ENCODE results near the gene PGBD5. TPM values are rescaled to one million over a fixed set of nuclear protein-coding genes. Genes with fewer than 3 reads are reported as not detected.

Gene PGBD5
- polyA plus RNA-seq, 1 donor from 2014 or later = not detected

DNA sequence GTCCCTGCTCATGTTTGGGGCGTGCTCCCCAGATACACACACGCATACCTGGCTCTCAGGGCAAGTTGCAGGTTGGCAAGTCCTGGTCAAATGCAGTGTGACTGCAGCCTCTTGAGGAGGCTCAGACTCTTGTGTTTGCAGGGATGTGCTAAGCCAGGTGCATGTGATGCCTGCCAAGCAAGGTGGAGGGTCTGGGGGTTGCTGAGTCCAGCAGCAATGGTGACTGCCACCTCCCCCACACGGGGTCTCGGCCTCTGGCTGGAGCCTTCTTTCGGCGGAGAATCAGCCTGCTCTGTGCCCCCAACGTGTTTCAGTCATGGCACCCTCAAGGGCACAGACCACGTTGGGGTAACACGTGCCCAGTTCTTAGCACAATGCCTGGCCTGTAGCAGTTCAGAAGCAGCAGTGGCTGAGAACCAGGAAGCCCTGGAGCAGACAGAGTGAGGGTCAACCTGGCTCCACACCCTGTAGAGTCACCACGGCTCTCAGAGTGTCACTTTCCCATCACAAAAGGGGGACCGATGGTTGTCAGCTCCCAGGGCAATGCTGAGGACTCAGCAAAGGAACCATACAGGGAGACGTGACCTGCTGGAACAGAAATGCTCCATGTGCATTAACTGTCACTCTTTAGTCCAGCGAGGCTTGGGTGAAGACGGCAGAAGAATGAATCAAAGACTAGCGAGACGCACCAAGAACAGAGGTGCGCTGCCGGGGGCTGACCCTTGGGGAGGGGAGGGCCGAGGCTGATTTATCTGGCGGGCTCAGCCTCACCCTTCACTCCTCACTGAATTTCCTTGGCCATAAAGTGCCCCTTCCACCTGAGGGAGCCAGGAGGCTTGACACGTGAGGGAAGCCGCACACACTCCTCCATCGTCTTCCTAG is 109.0 kb downstream of the PGBD5 start:
- no peaks in the 10 kb centered on the region for H3K36me3 Mint-ChIP-seq
- no peaks in the 10 kb centered on the region for H3K9me3 Mint-ChIP-seq
- H3K27me3 Mint-ChIP-seq = peaks cover 4% of the 10 kb centered on the region

DNA sequence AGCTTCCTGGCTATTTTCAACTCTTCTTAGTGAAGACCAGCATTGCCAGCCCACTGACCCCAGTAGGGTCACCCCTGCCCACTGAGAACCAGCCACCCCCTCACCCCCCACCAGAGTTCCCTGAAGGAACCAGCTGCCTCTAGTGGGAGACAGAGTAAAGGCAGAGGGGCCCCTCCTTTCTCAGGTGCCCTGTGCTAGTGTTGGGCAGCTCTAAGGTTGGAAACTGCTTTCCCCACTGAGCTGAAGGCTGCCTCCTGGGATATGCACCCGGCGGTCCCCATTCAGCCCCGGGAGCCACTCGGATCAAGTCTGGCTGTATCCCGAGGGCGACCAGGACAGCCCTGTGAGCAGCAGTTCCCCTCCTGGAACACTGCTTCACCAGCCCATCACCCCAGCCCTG is 111.0 kb downstream of the PGBD5 start:
- Mint-ChIP-seq H3K27me3 (peaks cover 4% of the 10 kb centered on the region), H3K36me3 (no peaks in the 10 kb centered on the region), H3K4me3 (no peak overlapping the region), H3K27ac (no peak overlapping the region), H3K4me1 (peaks cover 0 to 4% (median 3%) of the 10 kb centered on the region in 3 donors), H3K9me3 (no peaks in the 10 kb centered on the region)

More for the DNA sequence above, 109.0 kb downstream of the PGBD5 start:
- Mint-ChIP-seq H3K27ac (no peak overlapping the region), H3K4me1 (no peaks in the 10 kb centered on the region), H3K4me3 (no peak overlapping the region)

DNA sequence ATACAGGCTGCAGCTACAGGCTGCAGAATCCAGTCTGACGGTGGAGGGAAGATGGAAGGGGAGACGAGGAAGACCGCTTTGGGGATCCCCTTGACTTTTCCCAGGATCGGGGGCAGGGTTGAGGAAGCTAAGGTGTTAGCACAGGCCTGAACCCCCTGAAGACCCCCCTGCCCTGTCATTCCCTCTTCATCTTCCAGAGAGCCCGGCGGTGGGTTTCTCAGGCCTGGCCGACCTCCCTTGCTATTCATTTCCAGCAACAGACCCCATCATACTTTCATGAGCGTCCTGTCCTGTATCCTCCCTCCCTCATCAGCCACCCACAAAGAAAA is 112.0 kb downstream of the PGBD5 start:
- H3K4me3 Mint-ChIP-seq = no peak overlapping the region

DNA sequence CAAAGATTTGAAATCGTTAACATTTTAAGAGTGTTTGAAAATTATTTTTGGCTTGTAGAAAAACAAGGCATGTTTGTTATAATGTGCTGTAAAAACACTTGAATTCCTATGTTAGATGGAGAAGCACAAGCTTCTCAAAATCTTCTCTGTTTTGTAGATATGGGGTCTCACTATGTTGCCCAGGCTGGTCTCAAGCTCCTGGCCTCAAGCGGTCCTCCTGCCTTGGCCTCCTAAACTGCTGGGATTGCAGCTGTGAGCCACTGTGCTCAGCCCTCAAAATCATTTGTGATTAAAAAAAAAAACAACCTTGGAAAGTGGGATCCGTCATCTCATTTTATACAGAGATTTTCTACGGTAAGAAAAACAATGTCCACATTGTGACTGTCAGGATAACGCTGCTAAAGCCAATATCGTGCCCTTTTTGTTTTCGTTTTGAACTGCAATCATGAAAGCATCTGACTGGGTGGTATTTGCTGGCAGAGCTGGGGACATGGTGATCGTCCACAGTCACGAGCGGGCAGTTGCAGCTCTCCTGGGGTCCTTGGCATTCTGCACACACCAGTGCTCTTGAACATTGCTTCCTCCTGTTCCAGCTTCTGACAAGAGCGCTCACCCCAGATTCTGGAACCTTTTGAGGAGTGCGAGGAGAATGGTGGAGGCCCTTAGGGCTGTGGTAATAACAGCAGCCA is 112.5 kb downstream of the PGBD5 start:
- peaks cover 4% of the 10 kb centered on the region for H3K27me3 Mint-ChIP-seq
- no peak overlapping the region for H3K27ac Mint-ChIP-seq
- no peaks in the 10 kb centered on the region for H3K9me3 Mint-ChIP-seq
- no peak overlapping the region for H3K4me3 Mint-ChIP-seq
- H3K4me1 Mint-ChIP-seq = peaks cover 0 to 4% (median 3%) of the 10 kb centered on the region in 3 donors
- H3K36me3 Mint-ChIP-seq = no peaks in the 10 kb centered on the region

More for the DNA sequence above, 112.0 kb downstream of the PGBD5 start:
- H3K36me3 Mint-ChIP-seq = no peaks in the 10 kb centered on the region
- H3K4me1 Mint-ChIP-seq = peaks cover 0 to 4% (median 3%) of the 10 kb centered on the region in 3 donors
- H3K27ac Mint-ChIP-seq = no peak overlapping the region
- peaks cover 4% of the 10 kb centered on the region for H3K27me3 Mint-ChIP-seq
- no peaks in the 10 kb centered on the region for H3K9me3 Mint-ChIP-seq

DNA sequence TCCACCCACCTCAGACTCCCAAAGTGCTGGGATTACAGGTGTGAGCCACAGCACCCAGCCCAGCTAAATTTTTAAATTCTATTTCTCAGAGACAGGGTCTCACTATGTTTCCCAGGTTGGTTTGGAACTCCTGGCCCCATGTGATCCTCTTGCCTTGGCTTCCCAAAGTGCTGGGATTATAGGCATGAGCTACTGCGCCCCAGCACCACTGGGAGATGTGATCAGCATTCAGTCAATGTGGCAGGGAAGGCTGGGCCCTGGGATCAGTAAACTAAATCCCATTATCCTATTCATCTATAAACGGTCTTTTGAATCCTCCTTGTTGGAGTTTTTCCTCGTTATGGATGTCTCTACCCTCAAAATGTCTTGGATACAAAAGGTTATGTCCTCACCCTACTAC is 113.5 kb downstream of the PGBD5 start:
- H3K9me3 Mint-ChIP-seq = no peaks in the 10 kb centered on the region
- H3K27ac Mint-ChIP-seq = peak overlapping the region in 1 of 3 donors; percentile 59
- peaks cover 4% of the 10 kb centered on the region for H3K27me3 Mint-ChIP-seq
- peaks cover 0 to 4% (median 3%) of the 10 kb centered on the region in 3 donors for H3K4me1 Mint-ChIP-seq
- no peaks in the 10 kb centered on the region for H3K36me3 Mint-ChIP-seq
- H3K4me3 Mint-ChIP-seq = no peak overlapping the region

DNA sequence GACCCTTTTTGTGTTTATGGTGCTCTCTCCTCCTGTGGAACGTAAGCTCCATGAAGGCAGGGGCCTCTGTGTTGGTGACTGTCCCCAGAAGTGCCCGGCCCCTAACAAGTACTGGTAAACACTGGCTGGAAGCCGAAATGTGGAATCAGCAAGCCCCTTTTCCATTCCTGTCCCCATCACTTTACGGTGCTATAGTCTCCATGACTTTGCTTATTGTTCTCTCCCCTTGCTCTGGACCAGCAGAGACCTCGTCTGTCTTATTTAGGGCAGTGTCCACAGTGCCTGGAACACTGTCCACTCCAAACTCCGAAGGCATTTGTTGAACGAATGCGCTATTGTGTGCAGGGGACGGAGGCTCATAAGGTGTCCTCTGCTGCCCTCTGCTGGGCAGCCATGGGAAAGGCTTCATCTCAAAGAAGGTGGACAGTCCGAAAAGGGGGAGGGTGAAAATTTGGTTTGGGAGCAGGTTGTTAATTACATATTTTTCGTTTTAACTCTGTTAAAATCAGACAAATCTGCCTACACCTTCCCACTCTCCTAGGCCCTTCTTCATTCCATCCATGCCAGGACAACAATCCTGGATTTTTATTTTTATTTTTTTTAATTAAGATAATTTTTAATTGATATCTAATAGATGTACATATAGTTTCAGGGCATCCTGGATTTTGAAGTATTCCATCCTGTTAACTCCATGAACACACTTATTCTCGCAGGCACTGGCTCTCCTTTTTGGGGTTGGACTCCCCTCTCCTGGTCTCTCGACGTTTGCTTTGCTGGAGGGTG is 115.6 kb downstream of the PGBD5 start:
- H3K4me3 Mint-ChIP-seq = peak overlapping the region in 1 of 4 donors; percentile 88
- H3K9me3 Mint-ChIP-seq = no peaks in the 10 kb centered on the region
- H3K27me3 Mint-ChIP-seq = peaks cover 4% of the 10 kb centered on the region
- no peak overlapping the region for H3K27ac Mint-ChIP-seq
- H3K36me3 Mint-ChIP-seq = no peaks in the 10 kb centered on the region
- H3K4me1 Mint-ChIP-seq = peaks cover 3 to 7% (median 6%) of the 10 kb centered on the region in 3 donors

DNA sequence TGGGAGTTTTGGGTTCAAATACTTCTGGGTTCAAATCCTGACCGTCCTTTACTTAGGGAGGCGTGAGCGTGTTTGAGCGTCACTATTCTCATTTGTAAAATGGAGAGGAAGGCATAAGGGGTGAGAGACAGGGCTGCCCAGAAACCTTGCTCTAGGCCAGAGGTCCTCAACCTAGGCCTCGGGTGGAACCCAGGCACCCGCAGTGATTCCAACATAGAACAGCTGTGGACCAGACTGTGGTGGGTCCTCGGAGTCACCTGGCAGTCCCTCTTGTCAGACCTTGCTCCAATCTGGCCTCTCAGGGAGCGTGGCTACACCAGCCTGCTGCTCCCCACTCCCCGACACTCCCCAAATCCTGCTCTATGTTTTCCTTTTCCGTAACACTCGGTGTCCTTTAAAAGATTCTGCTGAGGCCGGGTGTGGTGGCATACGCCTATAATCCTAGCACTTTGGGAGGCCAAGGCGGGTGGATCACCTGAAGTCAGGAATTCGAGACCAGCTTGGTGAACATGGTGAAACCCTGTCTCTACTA is 116.4 kb downstream of the PGBD5 start:
- Mint-ChIP-seq H3K36me3 (no peaks in the 10 kb centered on the region), H3K4me1 (peaks cover 3 to 10% (median 6%) of the 10 kb centered on the region in 3 donors), H3K4me3 (no peak overlapping the region), H3K9me3 (no peaks in the 10 kb centered on the region), H3K27me3 (peaks cover 4% of the 10 kb centered on the region), H3K27ac (no peak overlapping the region)

DNA sequence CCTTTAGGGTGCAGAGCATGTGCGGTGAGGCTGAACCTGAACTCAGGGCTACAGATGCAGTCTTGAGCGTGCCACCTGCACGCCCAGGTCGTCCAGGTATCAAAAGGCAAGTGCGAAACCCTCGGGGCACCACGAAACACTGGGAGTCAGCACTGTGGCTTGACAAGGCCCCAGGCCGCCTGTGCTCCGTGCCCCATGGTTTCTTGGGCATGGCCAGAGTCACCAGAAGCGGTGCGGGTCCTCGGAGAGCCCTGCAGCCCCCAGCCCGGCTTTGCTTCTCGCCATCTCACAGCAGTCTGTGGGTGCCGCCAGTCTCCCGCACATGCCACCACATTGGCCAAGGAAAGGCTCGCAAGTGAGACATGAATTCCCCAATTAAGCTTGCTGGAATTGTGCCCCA is 117.3 kb downstream of the PGBD5 start:
- Mint-ChIP-seq H3K9me3 (no peaks in the 10 kb centered on the region), H3K27ac (no peak overlapping the region), H3K4me3 (no peak overlapping the region), H3K36me3 (no peaks in the 10 kb centered on the region), H3K4me1 (peaks cover 3 to 10% (median 6%) of the 10 kb centered on the region in 3 donors), H3K27me3 (peaks cover 4% of the 10 kb centered on the region)

DNA sequence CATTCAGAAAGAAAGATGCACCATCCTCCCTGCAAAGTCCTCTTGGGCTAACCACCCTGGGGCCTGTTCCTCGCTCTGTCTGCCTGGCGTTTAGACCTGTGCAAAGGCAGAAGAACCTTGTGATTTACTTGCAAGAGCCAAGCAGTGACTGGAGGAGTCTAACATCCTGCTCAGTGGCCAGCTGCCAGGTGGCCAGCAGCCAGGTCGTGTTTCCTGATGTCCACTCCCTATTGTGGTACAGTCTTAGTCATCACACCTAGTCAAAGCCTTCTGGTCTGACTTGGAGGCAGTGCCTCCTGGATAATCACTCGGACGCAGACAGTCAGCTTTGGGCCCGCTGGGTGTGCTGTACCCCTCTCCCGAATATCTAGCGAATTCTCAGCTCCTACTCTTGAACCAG is 118.1 kb downstream of the PGBD5 start:
- Mint-ChIP-seq H3K9me3 (no peaks in the 10 kb centered on the region), H3K4me1 (peaks cover 3 to 10% (median 6%) of the 10 kb centered on the region in 3 donors), H3K27ac (no peak overlapping the region), H3K36me3 (no peaks in the 10 kb centered on the region), H3K27me3 (peaks cover 2% of the 10 kb centered on the region), H3K4me3 (no peak overlapping the region)

DNA sequence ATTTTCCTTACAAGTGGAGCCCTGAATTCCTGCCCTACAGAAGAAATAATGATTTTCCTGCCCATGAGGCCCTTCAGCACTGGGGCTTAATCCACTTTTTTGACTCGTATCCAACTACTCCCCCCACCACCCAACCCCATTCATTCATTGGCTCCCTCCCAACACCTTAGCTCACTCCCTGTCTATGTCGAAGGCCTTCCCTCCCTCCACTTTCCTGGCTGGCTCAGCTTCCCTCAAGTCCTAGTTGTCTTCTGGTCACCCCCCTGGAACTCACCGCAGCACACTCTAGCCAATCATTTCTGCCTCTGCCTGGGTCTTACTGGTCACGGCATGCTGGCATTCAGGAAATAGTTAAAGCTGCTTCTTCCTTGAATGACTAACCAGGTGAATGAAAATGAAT is 118.9 kb downstream of the PGBD5 start:
- Mint-ChIP-seq H3K9me3 (no peaks in the 10 kb centered on the region), H3K27ac (no peak overlapping the region), H3K36me3 (no peaks in the 10 kb centered on the region), H3K4me1 (peaks cover 3 to 13% (median 8%) of the 10 kb centered on the region in 3 donors), H3K27me3 (peaks cover 1% of the 10 kb centered on the region), H3K4me3 (no peak overlapping the region)

DNA sequence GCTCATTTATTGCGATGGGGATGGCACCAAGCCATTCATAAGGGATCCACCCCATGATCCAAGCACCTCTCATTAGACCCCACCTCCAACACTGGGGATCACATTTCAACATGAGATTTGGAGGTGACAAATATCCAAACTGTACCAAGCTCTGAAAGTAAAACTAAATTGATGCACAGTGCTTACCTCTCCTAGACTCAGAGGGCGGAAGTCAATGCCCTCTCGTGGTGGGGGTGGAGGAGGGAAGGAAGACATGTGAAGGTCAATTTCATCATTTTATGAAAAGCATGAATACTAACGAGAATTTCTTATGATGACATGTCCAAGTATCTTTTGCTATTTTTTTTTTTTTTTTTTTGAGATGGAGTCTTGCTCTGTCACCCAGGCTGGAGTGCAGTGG is 120.0 kb downstream of the PGBD5 start:
- no peaks in the 10 kb centered on the region for H3K36me3 Mint-ChIP-seq
- H3K4me3 Mint-ChIP-seq = peak overlapping the region in 1 of 4 donors; percentile 29
- H3K27me3 Mint-ChIP-seq = peaks cover 1% of the 10 kb centered on the region
- no peak overlapping the region for H3K27ac Mint-ChIP-seq
- H3K4me1 Mint-ChIP-seq = peaks cover 3 to 15% (median 8%) of the 10 kb centered on the region in 3 donors
- H3K9me3 Mint-ChIP-seq = no peaks in the 10 kb centered on the region

DNA sequence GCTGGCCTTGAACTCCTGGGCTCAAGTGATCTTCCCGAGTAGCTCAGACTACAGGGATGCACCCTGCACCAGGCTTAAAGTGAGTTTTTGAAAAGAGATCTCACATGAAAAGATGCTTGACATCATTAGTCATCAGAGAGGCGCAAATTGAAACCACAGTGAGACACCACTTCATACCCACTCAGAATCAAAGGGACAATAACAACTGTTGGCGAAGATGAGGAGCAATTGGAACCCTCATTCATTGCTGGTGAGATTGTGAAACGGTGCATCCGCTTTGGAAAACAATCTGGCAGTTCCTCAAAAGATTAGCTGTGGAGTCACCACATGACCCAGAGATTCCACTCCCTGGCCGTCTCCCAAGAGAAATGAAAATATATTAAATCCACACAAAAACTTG is 122.3 kb downstream of the PGBD5 start:
- H3K27ac Mint-ChIP-seq = peak overlapping the region in 1 of 3 donors; percentile 32
- H3K27me3 Mint-ChIP-seq = no peaks in the 10 kb centered on the region

DNA sequence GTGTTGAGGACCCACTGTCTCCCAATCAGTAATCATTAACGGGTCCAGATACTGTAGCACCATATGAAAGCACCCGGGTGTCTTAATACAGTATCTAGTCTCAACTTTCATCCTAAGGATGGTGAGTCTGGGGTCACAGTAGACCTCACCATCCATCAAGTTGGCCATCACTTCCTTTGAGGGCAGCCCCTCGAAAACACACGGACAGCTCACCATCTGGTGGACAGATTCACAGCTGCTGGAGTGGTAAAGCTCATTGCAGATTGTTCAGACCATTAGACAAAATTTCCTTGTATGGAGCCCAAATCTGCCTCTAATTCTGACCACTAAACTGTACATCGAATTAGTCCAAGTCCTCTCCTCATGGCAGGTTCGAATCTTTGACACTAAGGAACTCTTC is 123.1 kb downstream of the PGBD5 start:
- Mint-ChIP-seq H3K27ac (no peak overlapping the region), H3K27me3 (no peaks in the 10 kb centered on the region), H3K4me3 (no peak overlapping the region), H3K9me3 (no peaks in the 10 kb centered on the region), H3K4me1 (peaks cover 7 to 27% (median 19%) of the 10 kb centered on the region in 3 donors), H3K36me3 (no peaks in the 10 kb centered on the region)

More for the DNA sequence above, 122.3 kb downstream of the PGBD5 start:
- H3K4me3 Mint-ChIP-seq = no peak overlapping the region
- no peaks in the 10 kb centered on the region for H3K9me3 Mint-ChIP-seq
- H3K4me1 Mint-ChIP-seq = peaks cover 7 to 27% (median 19%) of the 10 kb centered on the region in 3 donors
- no peaks in the 10 kb centered on the region for H3K36me3 Mint-ChIP-seq

DNA sequence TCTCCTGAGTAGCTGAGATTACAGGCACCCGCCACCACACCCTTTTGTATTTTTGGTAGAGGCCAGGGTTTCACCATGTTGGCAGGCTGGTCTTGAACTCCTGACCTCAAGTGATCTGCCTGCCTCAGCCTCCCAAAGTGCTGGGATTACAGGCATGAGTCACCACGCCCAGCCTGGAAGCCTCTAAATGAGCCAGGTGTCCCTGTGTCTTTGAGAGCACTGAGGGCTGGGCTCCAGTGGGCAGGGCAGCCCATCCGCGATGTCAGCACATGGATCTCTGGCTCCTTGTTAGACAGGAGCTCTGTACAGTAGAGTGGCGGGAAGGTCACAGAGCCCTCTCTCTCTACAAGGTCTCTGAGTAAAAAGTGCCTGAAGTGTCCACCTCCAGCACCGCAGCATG is 124.3 kb downstream of the PGBD5 start:
- peaks cover 7 to 27% (median 19%) of the 10 kb centered on the region in 3 donors for H3K4me1 Mint-ChIP-seq
- peak overlapping the region in 1 of 3 donors; percentile 20 for H3K27ac Mint-ChIP-seq
- no peaks in the 10 kb centered on the region for H3K27me3 Mint-ChIP-seq

DNA sequence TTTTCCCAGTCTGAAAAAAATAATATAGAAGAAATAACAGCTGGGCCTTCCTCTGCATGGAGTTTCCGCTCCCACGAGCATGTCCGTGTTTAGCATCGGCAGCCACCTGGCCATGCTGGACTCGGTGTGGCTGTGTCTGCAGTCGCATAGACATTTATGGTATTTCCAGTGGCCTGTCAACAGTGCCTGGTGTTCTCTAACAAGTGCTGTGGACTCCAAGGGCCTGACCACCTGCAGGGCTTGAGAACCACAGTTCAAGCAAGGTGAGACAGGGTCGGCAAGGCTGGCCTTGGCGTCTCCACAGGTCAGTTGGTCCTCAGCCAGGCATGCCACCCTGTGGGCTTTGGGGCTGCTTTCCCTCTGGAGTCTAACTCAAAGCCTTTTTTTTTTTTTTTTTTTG is 124.8 kb downstream of the PGBD5 start:
- H3K9me3 Mint-ChIP-seq = no peaks in the 10 kb centered on the region
- H3K36me3 Mint-ChIP-seq = no peaks in the 10 kb centered on the region
- no peak overlapping the region for H3K4me3 Mint-ChIP-seq
- no peaks in the 10 kb centered on the region for H3K27me3 Mint-ChIP-seq
- H3K27ac Mint-ChIP-seq = peak overlapping the region in 2 of 3 donors; percentile 20 to 88
- peaks cover 6 to 27% (median 19%) of the 10 kb centered on the region in 3 donors for H3K4me1 Mint-ChIP-seq

More for the DNA sequence above, 124.3 kb downstream of the PGBD5 start:
- H3K9me3 Mint-ChIP-seq = no peaks in the 10 kb centered on the region
- no peaks in the 10 kb centered on the region for H3K36me3 Mint-ChIP-seq
- no peak overlapping the region for H3K4me3 Mint-ChIP-seq

Measured in IgD-negative memory B cell (primary cell).